ENCODE data around the gene RAB20.

DNA sequence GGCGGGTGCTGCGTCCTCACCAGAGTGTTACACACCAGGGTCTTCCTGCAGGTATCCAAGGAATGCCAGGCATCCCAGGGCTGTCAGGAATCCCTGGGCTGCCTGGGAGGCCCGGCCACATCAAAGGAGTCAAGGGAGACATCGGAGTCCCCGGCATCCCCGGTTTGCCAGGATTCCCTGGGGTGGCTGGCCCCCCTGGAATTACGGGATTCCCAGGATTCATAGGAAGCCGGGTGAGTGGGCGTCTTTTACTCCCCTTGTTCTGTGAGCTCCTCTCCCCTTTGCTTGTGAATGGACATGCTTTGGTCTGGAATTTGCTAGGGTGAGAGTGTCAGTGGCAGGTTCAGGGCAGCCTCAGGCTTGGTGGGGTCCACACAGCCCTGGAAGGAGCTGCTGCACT is 75.9 kb downstream of the RAB20 start:
- TF ChIP-seq GATA2 (IDR thresholded peaks at IDR 0.05; ENCODE audit: low read depth, low read length): no peak
- no peak for TF ChIP-seq GATA3 (IDR thresholded peaks at IDR 0.05; ENCODE audit: low read depth, low read length)

All from SH-SY5Y (cell line).